GM19239 (cell line): ENCODE measurements around the gene TECPR1.

Source experiments
- DNase-seq: peaks from one replicate; pipeline ENCODE4 v3.0.0; 2011; ENCODE audit warnings: low spot score; ENCODE audit not compliant: insufficient read length
- FAIRE-seq: peaks from 2 replicates; lab custom pipeline; 2011; peaks lifted over from hg19 to GRCh38; lab: Jason Lieb, UNC

Gene TECPR1

DNA sequence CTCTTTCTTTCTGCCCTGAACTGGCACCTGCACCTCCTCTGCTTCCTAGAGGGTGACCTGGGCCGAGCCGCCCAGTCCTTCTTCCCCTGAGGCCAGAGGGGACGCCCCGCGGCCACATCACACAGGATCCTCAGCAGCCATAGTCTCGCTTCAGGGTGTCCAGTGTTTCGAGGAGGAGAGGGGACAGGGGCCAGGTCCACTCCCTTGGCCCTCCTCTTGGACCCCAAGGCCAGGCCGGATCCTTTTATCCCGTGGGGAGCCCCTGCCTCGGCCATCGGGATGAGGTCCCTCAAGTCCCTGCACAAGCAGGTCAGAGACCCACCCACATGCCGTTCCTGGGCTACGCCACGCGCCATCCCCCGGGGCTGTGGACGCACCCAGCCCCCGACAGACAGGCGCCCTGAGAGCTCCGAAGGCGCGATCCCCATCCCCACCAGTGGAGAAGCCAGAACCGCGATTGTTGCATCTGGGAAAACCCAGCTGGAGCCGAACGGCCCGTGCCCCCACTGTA, 37.2 kb downstream of the TECPR1 start:
- FAIRE-seq (no peak), DNase-seq (no peak)

DNA sequence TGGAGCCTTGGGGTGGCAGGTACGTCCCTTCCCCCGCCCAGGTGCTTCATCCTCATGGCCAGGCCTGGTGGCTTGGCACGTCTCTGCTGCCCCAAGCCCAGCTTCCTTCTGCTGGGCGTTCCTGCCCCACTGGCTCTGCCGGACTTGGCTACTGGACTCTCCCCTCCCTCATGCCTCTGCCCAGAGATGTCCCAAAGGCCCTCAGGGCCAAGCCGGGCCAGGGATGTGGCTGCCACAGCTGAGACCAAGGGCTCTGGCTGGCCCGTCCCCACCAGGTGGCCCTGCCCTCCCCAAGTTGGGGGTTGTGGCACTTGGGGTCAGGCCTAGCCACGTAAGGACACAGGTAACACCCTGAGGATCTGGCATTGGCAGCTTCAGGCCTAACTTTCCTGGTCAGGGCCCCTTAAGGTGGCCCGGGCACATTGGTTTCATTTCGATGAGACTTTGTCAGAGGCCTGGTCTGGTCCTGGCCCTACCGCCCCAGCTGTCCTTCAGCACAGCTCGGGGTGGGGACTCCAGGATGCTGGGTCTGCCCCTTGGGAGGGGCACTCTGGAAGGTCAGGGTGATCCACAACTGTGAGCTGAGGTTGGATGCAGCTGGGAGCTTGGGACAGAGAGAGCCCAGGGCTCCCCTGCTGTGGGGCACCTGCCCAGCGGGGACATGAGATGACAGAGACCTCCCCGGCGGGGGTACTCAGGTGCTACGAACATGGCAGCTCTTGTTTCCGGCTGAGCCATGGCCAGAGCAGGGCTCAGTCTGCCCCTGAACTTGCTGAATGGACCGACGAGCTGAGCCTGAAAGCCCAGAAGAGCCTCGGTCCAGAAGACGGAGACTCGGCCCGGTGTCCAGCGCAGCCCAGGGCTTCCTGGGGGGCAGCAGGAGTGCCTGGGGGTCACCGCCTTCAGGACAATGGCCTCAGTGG, 37.9 kb downstream of the TECPR1 start:
- FAIRE-seq, result no peak
- DNase-seq, result no peak

DNA sequence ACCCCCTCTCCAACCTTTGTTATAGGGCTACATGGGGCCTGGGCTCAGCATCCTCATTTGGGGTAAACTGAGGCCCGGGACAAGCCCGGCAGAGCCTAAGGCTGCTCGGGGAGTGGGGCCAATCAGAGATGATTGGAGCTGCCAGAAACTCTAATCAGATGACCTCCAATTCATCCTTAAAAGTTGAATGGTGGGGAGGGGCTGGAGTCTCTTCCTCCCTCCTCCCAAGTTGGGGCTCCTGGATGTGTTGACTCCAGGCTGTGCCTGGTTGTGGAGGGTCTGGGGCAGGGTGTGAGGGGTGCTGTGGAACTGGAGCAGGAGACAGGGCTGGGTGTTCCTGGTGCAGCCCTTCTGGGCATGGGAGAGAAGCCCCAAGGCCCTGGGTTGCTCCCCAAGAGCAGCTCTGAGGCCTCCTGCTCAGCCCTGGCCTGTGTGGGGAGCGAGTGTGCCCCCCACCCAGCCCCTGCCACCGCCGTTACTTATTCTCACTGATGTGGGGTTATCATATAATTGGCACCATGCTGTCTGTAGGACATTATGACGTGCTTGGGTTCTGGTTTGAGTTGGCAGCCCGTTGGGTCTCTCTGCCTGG, 38.6 kb downstream of the TECPR1 start:
- FAIRE-seq (no peak), DNase-seq (no peak)

DNA sequence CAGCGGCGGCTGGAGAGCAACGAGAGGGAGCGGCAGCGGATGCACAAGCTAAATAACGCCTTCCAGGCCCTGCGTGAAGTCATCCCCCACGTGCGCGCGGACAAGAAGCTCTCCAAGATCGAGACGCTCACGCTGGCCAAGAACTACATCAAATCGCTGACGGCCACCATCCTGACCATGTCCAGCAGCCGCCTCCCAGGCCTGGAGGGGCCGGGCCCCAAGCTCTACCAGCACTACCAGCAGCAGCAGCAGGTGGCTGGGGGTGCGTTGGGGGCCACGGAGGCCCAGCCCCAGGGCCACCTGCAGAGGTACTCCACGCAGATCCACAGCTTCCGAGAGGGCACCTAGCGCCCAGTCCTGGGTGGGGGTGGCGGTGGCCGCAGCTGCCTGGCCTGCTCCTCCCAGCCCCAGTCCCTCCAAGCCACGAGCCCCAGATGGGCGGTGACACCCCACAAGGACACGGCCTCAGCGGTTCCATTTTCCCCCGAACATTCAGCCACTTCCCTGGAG, 39.4 kb downstream of the TECPR1 start:
- DNase-seq (no peak), FAIRE-seq (no peak)

DNA sequence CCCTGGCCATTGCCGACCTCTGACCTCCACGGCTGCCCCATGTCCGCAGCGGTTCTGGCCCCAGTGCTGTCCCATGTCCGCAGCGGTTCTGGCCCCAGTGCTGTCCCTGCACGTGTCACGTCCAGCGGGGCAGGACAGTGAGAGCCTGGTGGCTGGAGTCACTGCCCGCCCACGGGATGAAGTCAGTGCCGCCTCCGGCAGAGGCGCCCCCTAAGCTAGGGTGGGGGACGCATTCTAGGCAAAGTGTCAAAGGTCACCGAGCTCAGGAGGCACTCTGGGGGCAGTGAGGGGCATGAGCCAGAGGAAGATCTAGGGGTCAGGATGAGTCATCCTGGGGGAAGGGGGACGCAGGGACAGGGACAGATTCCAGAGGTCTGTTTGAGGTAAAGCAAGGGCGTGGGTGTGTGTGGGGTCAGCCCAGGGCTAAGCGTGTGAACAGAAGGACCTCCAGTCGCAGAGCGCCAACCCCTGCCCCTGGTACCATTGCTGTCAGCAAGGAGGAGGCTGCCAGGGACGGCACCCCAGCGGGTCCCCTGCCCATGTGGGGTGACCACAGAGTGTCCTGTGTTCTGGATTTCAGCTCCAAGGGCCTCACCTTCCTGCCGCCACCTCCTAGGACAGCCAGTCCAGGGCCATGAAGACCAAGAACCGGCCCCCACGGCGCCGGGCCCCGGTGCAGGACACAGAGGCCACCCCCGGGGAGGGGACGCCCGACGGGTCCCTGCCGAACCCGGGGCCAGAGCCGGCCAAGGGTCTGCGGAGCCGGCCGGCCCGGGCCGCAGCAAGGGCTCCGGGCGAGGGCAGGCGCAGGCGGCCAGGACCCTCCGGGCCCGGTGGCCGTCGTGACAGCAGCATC, 40.1 kb downstream of the TECPR1 start:
- FAIRE-seq, result no peak
- DNase-seq, result no peak

DNA sequence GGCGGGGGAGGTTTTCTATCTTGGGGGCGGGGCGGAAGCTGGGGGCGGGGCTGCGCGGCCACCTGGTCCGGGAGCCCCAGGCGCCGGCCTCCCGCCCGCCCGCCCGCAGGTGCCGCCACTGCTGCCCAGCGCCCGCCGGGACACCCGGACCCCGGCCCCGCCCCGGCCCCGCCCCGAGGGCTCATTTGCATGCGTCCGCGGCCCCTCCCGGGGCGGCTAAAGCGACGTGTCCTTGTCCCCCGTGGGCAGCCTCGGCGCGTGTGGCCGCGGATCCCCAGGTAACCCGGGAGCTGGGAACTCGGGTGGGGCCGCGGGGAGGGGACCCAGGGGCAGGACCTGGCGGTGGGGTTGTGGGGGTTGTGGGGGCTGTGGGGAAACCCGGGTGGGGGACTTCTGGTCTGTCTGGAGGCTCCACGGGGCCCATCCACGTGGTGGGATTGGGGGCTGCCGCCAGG, 40.8 kb downstream of the TECPR1 start, which contains the start of gene BHLHA15:
BHLHA15 (plus strand) TSS at position 219 of the 455 bp plus-strand sequence. CDS start 871 bp downstream, outside the sequence.
- no peak for FAIRE-seq
- DNase-seq, result peak; percentile 79

DNA sequence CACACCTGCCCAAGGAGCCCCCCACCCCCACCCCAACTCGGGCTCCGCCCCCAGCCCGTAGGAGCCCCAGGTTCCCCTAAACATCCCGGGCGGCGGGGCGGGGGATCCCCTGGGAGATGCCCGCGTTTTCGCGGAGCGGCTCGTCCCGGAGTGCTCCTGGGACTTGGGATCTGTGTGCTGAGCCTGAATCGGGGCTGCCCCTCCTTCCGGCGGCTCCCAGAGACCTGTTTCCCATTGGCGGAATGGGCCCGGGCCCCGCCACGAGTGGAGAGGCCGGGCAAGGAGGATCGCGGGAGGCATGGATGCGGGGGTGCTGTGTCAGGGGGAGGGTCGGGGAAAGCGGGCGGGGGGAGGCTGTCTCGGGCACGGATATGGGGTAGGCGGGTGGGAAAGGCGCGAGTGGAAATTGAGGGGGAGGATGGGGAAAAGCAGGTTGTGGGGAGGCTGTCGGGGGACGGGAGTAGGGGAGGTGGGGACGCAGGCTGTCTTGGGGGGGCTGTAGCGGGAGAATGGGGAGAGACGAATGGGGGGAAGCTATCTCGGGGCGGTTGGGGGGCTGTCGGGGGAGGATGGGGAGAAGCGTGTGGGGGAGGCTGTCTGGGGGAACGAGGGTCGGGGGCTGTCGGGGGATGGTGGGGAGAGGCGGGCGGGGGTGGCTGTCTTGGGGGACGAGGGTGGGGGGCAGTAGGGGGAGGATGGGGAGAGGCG, 41.4 kb downstream of the TECPR1 start:
- DNase-seq (no peak), FAIRE-seq (no peak)

DNA sequence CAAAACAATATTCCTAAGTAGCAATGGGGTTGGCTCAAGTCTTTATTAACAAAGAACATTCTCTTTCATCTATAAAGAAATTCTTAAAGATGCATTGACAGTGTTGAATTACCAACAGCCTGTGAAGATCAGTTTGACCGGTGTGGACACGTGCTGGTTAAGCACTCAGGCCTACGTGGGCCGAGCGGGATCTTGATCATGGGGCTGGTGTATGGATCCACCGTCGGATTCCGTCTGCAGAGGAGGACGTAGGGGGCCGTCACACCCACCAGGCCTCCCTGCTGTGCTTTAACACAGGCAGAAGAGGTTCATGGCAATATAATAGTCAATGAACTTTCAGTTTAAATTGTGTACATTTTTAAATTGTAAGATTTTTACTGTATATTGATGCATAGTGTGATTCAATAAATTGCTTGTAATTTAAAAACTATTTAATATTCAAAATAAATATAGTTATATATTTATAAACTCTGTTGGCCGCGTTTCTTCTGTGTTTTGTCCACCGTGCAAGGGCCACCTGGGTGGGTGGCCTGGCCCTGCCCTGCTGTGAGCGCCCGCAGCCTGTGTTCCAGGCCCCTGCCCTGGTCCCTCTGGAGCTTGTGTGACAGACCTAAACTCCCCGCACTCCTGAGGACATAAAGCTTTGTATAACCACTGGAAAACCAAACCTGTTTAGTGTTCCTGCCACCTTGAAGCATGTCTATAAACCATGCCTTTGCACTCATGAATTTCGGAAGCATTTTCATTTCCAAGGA, 42.7 kb downstream of the TECPR1 start:
- FAIRE-seq, result no peak
- DNase-seq, result no peak

DNA sequence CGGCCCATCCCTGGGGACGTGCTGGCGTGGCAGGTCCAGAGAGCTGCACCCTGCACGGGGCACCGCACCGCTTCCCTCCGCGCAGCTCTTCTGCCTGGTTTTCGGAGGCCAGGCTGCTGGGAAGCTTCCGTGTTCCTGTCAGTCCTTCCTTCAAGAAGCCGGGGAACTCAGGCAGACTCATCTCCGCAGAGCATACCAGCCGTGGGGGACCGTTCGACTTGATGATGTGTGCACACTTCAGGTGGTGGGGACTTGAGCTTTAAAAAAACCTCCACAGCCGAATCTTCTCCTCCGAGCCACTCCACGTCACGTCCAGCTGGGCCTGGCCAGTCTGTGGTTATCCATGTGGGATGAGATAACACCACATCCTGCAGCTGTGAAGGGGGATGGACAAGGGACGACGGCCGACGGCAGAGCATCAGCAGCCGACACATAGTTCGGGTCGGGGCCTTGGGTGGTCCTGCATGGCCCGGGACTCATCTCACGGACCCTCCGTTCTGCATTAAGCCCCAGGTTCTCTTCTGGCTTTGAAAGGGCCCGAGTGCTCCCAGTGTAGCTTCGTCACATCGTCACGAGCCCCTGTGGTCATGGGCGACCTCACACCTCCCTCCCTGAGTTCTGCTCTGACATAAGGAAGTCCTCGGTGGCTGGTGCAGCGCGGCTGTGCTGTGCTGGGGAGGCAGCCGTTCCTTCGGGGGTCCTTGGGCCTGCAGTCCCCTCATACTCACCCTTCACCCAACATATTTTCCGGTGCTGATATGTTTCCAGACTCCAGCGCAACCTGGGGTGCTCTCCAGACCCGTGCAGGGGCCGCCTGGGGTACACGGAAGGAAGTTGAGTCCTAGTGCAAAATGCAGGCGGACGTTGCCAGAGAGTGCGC, 45.3 kb downstream of the TECPR1 start:
- DNase-seq, result no peak
- FAIRE-seq, result no peak

DNA sequence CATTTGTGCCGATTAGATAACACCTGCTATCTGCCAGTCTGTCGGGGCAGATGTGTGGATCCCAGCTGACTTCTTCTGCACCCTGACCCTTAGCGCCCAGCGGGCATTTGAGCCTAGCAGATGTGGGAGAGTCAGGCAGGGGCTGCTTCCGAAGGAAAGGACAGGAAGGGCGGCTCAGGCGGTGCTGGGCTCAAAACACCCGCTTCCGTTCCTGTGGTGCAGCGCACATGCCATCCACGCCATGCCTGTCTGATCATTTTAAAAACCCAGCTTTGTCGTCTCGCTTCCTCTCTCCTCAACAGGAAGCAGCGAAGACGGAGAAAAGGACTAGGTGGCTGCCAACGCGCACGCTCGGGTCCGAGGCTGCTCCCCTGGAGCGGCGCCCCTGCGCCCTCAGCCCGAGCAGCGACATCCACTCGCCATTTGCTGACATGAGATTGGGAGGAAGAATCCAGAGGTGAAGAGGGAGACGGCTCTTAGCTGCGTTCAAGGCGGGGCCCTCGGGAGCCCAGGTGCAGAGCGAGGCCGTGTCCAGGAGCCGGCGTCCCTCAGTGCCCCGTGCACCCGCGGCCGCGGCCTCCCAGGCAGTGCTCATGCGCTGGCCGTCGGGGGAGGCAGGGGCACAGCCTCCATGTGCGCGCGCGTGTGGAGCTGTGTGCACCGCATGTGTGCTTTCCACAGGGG, 46.7 kb downstream of the TECPR1 start:
- no peak for DNase-seq
- no peak for FAIRE-seq

DNA sequence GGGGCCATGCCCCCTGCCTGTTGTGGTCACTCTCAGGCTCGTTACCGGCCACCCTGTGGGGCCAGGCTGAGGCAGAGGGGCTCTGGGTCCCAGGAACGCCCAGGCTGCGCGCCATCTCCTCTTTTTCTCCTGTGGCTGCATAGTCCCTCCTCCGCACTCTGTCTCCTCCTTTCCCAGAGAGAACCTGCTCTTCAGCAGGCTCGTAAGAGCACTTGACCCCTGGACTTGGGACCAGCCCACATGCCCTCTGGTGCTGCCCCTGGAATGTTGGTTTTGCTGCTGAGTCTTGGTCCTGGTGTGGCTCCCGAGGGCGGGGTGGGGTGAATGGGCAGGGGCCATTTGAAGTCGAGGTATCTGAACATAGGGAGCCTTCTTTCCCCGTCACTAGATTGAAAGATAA, 47.4 kb downstream of the TECPR1 start:
- no peak for FAIRE-seq
- no peak for DNase-seq

DNA sequence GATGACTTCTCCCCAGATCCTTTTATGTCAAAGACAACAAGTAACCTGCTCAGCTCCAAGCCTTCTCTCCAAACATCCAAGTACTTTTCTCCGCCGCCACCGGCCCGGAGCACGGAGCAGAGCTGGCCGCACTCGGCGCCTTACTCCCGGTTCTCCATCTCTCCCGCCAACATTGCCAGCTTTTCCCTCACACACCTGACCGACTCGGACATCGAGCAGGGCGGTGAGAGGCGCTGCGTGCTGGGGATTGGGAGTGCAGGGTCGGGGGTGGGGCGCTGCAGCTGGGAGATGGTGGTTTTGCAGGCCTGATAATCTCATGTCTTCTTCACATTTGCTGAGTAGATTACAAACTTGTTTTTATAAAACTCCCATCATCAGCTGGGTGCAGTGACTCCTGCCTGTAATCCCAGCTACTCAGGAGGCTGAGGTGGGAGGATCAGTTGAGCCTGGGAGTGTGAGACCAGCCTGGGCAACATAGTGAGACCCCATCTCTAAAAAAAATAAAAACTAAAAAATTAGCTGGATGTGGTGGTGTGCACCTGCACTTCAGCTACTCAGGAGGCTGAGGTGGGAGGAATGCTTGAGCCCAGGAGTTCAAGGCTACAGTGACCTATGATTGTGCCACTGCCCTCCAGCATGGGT, 47.9 kb downstream of the TECPR1 start:
- DNase-seq, result no peak
- no peak for FAIRE-seq

DNA sequence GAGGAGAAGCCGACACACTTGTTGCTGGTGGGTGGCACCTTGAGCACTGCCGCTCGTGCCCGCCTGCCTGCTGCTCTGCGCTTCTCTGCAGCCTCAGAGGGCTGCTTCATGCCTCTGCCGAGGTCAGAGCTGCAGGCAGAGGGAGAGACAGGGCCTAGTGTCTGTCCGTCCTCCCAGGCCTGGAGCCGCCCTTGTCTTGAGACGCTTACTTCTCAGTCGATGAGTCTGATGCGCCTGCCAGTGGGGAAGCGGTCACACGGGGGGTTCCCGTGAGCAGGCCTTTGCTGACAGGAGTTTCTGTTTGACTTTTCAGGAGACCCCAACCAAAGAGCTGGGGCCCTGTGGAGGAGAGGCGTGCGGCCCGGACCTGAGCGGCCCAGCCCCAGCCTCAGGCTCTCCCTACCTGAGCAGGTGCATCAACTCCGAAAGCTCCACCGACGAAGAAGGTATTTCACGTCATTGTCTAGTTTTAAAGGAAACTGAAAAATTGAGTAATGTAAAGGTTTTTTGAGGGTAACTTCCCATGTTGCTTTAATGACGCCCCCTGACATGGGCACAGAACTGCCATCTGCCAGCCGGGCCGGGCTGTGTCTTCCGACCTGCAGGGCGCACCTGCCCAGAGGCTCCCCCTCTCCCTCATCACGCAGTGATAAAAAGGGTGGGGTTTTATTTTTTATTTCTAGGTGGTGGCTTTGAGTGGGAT, 48.6 kb downstream of the TECPR1 start:
- peak; percentile 72 for FAIRE-seq

DNA sequence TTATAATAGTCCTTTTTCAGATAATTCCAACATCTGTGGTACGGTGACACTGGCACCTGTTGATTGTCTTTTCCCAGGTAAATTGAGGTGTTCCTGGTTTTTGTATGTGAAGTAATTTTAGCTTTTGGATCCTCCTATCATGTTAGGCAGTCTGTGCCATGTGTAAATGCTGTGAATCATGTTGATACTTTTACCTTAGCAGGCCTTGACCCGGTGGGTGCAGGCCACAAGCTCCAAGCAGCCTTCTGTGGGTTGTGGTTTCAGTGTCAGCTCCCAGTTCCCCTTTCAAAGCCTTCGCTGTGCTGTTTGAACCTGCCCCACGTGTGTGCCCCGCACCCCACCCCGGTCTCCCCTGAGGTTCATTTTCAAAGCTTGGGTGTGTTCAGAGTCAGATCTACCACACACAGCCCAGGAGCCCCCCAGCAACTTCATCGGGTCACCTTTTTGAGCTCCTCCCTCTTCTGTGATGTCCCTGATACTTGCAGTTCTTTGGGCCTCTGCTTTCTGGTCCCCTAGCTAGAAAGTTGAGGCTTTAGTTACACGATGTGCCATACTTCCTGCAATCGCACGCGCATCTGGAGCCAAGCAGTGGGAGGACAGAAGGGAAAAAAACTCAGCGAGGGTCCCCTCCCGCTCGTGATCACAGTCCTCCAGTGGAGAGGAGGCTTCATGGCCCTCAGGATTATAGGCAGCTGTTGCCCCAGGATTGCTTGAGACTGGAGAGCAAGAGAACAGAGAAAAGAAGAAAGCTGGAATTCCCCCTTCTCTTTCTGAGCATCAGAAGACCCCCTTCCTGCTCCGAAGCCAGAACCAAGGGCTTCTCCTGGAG, 49.5 kb downstream of the TECPR1 start:
- FAIRE-seq (peak; percentile 98), DNase-seq (peak; percentile 93)

More for the DNA sequence above, 48.6 kb downstream of the TECPR1 start:
- DNase-seq, result no peak

DNA sequence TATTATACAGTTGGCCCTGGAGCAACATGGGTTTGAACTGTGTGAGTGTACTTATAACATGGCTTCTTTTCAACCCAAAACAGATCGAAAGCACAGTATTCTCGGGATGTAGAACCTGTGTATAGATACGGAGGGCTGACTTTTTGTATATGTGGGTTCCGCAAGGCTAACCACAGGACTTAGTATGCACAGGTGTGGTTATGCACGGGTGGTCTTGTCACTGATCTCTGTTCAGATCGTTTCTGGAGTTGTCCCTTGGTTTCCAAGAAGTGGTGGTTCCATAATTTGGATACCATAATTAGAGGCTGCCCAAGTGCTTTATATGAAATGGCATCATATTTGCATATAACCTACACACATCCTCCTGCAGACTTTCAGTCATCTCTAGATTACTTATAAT, 51.7 kb downstream of the TECPR1 start:
- peak; percentile 86 for FAIRE-seq
- no peak for DNase-seq
